OCI-LY3 (cell line): ENCODE measurements around the gene SRPX2.

Experiments
- CTCF ChIP-seq: fragments of 200-600, 300-600 bp; sonication (generic); IDR thresholded peaks from 2 replicates; pipeline ENCODE4 v1.5.1; 2014; ENCODE audit warnings: antibody characterized with exemption, low read length, low read depth
- EZH2phosphoT487 ChIP-seq: fragments of 200-600 bp; shearing (Covaris generic); IDR thresholded peaks from 2 replicates; pipeline ENCODE4 v1.6.1; 2018; ENCODE audit warnings: antibody characterized with exemption, mixed run types, low read depth

DNA sequence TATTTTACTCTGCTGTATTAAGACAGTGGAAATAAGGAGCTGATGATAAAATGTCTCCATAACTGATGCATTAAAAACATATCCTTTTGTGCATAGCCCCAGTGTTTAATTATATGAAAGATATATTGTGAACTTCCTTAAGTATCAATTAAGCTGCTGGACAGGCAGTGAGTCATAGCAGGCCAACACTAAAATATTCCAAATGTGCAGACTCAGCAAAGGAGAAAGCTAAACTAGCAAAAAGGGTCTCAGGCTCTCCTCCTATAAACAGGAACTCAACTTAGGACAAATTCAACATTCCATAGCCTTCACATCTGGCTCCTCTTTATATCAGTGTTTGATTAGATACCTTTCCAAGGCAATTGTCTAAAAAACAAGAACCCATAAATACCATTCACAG, 43.7 kb upstream of the SRPX2 start:
- no peak for TF ChIP-seq CTCF
- no peak for TF ChIP-seq EZH2phosphoT487
